Measurements from ENCODE around the gene BCLAF1. TPM values are rescaled to one million over a fixed set of nuclear protein-coding genes. Genes with fewer than 3 reads are reported as not detected.

The BCLAF1 gene
- total and polyA plus RNA-seq, 9 of the 15 experiments (the other 6 are each of a cell fraction or from before 2014, with no cell fraction given) = 65.4 to 286 (median 165) TPM

- TF ChIP-seq NR2C1 (IDR thresholded peaks at IDR 0.05) = no peak
- TF ChIP-seq NR2C1 (tag; IDR thresholded peaks at IDR 0.05) = peak; percentile 62
- no peak for TF ChIP-seq ZBTB17 (CRISPR knock-in tag; IDR thresholded peaks at IDR 0.05)
- peak; percentile 8 for TF ChIP-seq MEIS2 (IDR thresholded peaks at IDR 0.05; ENCODE audit: partially characterized antibody)
- TF ChIP-seq ATF4 (CRISPR knock-in tag; IDR thresholded peaks at IDR 0.05) = 0 out of 2 replicates have a peak, but pooled peaks have one; percentile 7
- TF ChIP-seq ZBTB49 (CRISPR knock-in tag; IDR thresholded peaks at IDR 0.05; ENCODE audit: borderline replicate concordance) = no peak
- no peak for TF ChIP-seq EZH2 (IDR thresholded peaks at IDR 0.05; ENCODE audit: borderline replicate concordance, low read depth, low read length)
- TF ChIP-seq ZNF592 (IDR thresholded peaks at IDR 0.05) = peak; percentile 78
- no peak for TF ChIP-seq RFX7 (CRISPR knock-in tag; IDR thresholded peaks at IDR 0.05)
- TF ChIP-seq STAT5A (IDR thresholded peaks at IDR 0.05; ENCODE audit: borderline replicate concordance, low read length) = peak; percentile 72
- no peak for TF ChIP-seq ZHX1 (conservative IDR thresholded peaks at IDR 0.05; ENCODE audit: low read length)
- 0 out of 2 replicates have a peak, but pooled peaks have one; percentile 9 for TF ChIP-seq BCOR (IDR thresholded peaks at IDR 0.05)
- TF ChIP-seq PRDM10 (IDR thresholded peaks at IDR 0.05; ENCODE audit: partially characterized antibody) = peak; percentile 16
- no peak for TF ChIP-seq SIN3A (IDR thresholded peaks at IDR 0.05; ENCODE audit: borderline replicate concordance in 2 of 2, control insufficient read depth in 1 of 2, low read depth in 2 of 2, low read length in 2 of 2)
Measured at GRCh38 chr6:136307351-136307750, 17.7 kb upstream of the BCLAF1 start (continued).
